A549 (cell line): Measurements from ENCODE around the gene SNU13. TPM values are rescaled to one million over a fixed set of nuclear protein-coding genes. Genes with fewer than 3 reads are reported as not detected.

Source experiments
- ATAC-seq, 2 experiments: fragments of 200-7000 bp in 1 of 2; fragments of >200 bp in 1 of 2; cut with Nextera tagmentation in 1 of 2; cut with Tn5 transposase in 1 of 2; 3 replicates each; pipeline versions ENCODE4 v1.8.0 to v1.9.1; 2018 to 2020; ENCODE audit warnings: mild to moderate bottlenecking in 1 of 2, moderate library complexity in 1 of 2
- CTCF ChIA-PET: fragments of 300-600 bp; sonication (Branson Sonifier 250); formaldehyde crosslinking; extraction: SDS; loops from one replicate; lab custom pipeline; 2021; ENCODE audit warnings: antibody characterized with exemption, inconsistent platforms; lab: Yijun Ruan, JAX
- POLR2A ChIA-PET: fragments of 350-600 bp; formaldehyde crosslinking; extraction: SDS; loops from one replicate; lab custom pipeline; 2021; ENCODE audit warnings: antibody characterized with exemption, inconsistent platforms; lab: Yijun Ruan, JAX
- DNase-seq, 2 experiments: peaks; one replicate each; pipeline versions ENCODE4 v3.0.0 to v3.0.0-alpha.2; 2011 to 2016; ENCODE audit warnings: low read depth in 1 of 2, low spot score in 1 of 2
- FAIRE-seq: peaks from 2 replicates; lab custom pipeline; 2011; peaks lifted over from hg19 to GRCh38; lab: Jason Lieb, UNC
- H3K27ac ChIP-seq, 2 experiments: fragments of >200 bp; sonication (Bioruptor Twin); formaldehyde crosslinking; 3 replicates each; pipeline ENCODE4 v1.5.1; 2016 to 2017
- H3K4me1 ChIP-seq: fragments of >200 bp; sonication (Bioruptor Twin); formaldehyde crosslinking; 3 replicates; pipeline ENCODE4 v1.6.1; 2016
- H3K4me2 ChIP-seq: fragments of >200 bp; sonication (Bioruptor Twin); formaldehyde crosslinking; 3 replicates; pipeline ENCODE4 v1.6.1; 2016
- H3K4me3 ChIP-seq: fragments of >200 bp; sonication (Bioruptor Twin); formaldehyde crosslinking; 3 replicates; pipeline ENCODE4 v1.5.1; 2016
- H3K9me3 ChIP-seq: fragments of >200 bp; sonication (Bioruptor Twin); formaldehyde crosslinking; 3 replicates; pipeline ENCODE4 v1.6.1; 2016
- BHLHE40 ChIP-seq: IDR thresholded peaks from 2 replicates; pipeline ENCODE4 v1.6.1; 2012; ENCODE audit warnings: low read depth, low read length, inconsistent platforms
- CEBPB ChIP-seq, 2 experiments: fragments of >200 bp in 1 of 2; sonication (Bioruptor Twin) in 1 of 2; formaldehyde crosslinking in 1 of 2; IDR thresholded peaks; 2 replicates each; pipeline ENCODE4 v1.6.1; 2012 to 2016
- CHD2 ChIP-seq: fragments of 150-350 bp; IDR thresholded peaks from 2 replicates; pipeline ENCODE4 v1.6.1; 2014; ENCODE audit warnings: low read length; ENCODE audit not compliant: partially characterized antibody
- EP300 ChIP-seq, 2 experiments: fragments of >200 bp; sonication (Bioruptor Twin); formaldehyde crosslinking; IDR thresholded peaks; 2 replicates in 1 of 2; 3 replicates in 1 of 2; pipeline ENCODE4 v1.6.1; 2016 to 2017
- ESRRA ChIP-seq: fragments of 150-350 bp; IDR thresholded peaks from 2 replicates; pipeline ENCODE4 v1.6.1; 2014; ENCODE audit warnings: mild to moderate bottlenecking, low read length, borderline replicate concordance
- FOSB ChIP-seq: fragments of 250-450 bp; sonication (Bioruptor Pico); IDR thresholded peaks from 2 replicates; pipeline ENCODE4 v1.5.0; 2020; ENCODE audit warnings: mild to moderate bottlenecking, moderate library complexity
- FOSL2 ChIP-seq, 2 experiments: fragments of 450-650 bp in 1 of 2; fragments of >200 bp in 1 of 2; sonication (Bioruptor Twin) in 1 of 2; formaldehyde crosslinking; IDR thresholded peaks; 2 replicates each; pipeline versions ENCODE4 v1.5.0 to v1.6.1; 2016 to 2020; ENCODE audit warnings: mild to moderate bottlenecking in 1 of 2, moderate library complexity in 1 of 2
- GATA3 ChIP-seq: IDR thresholded peaks from 2 replicates; pipeline ENCODE4 v1.6.1; 2012; ENCODE audit warnings: borderline replicate concordance
- HOXA7 ChIP-seq: fragments of 250-450 bp; sonication (Bioruptor Pico); IDR thresholded peaks from 2 replicates; pipeline ENCODE4 v1.5.0; 2020; ENCODE audit warnings: mild to moderate bottlenecking, moderate library complexity
- KDM5A ChIP-seq: fragments of 200-600 bp; sonication (generic); IDR thresholded peaks from 2 replicates; pipeline ENCODE4 v1.6.1; 2016; ENCODE audit warnings: antibody characterized with exemption, mild to moderate bottlenecking
- MAZ ChIP-seq: fragments of 150-350 bp; IDR thresholded peaks from 2 replicates; pipeline ENCODE4 v1.6.1; 2014; ENCODE audit warnings: antibody characterized with exemption, low read depth, low read length, borderline replicate concordance
- NFE2L2 ChIP-seq: fragments of 150-350 bp; conservative IDR thresholded peaks from 2 replicates; pipeline ENCODE4 v1.6.1; 2014; ENCODE audit warnings: low read length
- NR3C1 ChIP-seq: fragments of >200 bp; sonication (Bioruptor Twin); formaldehyde crosslinking; IDR thresholded peaks from 3 replicates; pipeline ENCODE4 v1.6.1; 2017
- PHF8 ChIP-seq: fragments of 200-600 bp; sonication (generic); IDR thresholded peaks from 2 replicates; pipeline ENCODE4 v1.6.1; 2016; ENCODE audit warnings: low read depth, mild to moderate bottlenecking, antibody characterized with exemption, moderate library complexity, borderline replicate concordance
- POLR2A ChIP-seq: IDR thresholded peaks from 2 replicates; pipeline ENCODE4 v1.6.1; 2012; ENCODE audit warnings: mild to moderate bottlenecking, low read length
- RNF2 ChIP-seq: fragments of 200-600 bp; sonication (generic); IDR thresholded peaks from 2 replicates; pipeline ENCODE4 v1.6.1; 2016; ENCODE audit warnings: low read depth, mild to moderate bottlenecking, antibody characterized with exemption, moderate library complexity, borderline replicate concordance
- SMC3 ChIP-seq: fragments of >200 bp; sonication (Bioruptor Twin); formaldehyde crosslinking; IDR thresholded peaks from 3 replicates; pipeline ENCODE4 v1.6.1; 2018; ENCODE audit warnings: inconsistent platforms
- TFCP2L1 ChIP-seq: fragments of 250-450 bp; sonication (Bioruptor Pico); IDR thresholded peaks from 2 replicates; pipeline ENCODE4 v1.5.0; 2021; ENCODE audit warnings: mild to moderate bottlenecking
- TP53 ChIP-seq: fragments of 250-450 bp; sonication (Bioruptor Pico); IDR thresholded peaks from 2 replicates; pipeline ENCODE4 v1.5.0; 2021; ENCODE audit warnings: mild to moderate bottlenecking, moderate library complexity
- WGBS: methylation state at CpG from one replicate; pipeline ENCODE4 v1.1.6; 2017; ENCODE audit errors: missing lambda C conversion rate; 5-methylcytosine and 5-hydroxymethylcytosine counted together
- polyA plus RNA-seq, 4 experiments: library from polyadenylated mRNA; depleted of rRNA in 3 of 4; stranded (reverse); fragments of >200 nt; fragmentation: RNase III in 1 of 4; extraction: RNeasy Plus Mini Kit Qiagen cat#74134 plus additional on column Dnase treatment in 1 of 4; gene quantifications; 2 replicates in 3 of 4; 3 replicates in 1 of 4; pipeline ENCODE4 v1.2.3, GENCODE V29; 2011 to 2017
- TF ChIP-seq, protein P1 (sequence below): fragments of >200 bp; sonication (Bioruptor Twin); formaldehyde crosslinking; IDR thresholded peaks from 3 replicates; pipeline ENCODE4 v1.6.1; 2016
- TF ChIP-seq, protein P2 (sequence below): fragments of 250-450 bp; sonication (Bioruptor Pico); IDR thresholded peaks from 2 replicates; pipeline ENCODE4 v1.5.0; 2020; ENCODE audit warnings: low read depth, mild to moderate bottlenecking, moderate library complexity
- TF ChIP-seq, protein P3 (sequence below): fragments of 450-650 bp; IDR thresholded peaks from 2 replicates; pipeline ENCODE4 v1.6.1; 2014; ENCODE audit warnings: antibody characterized with exemption

The SNU13 gene
- polyA plus RNA-seq, 2 of the 4 experiments (the other 2 are of a cell fraction) = 92.2 to 118 TPM

DNA sequence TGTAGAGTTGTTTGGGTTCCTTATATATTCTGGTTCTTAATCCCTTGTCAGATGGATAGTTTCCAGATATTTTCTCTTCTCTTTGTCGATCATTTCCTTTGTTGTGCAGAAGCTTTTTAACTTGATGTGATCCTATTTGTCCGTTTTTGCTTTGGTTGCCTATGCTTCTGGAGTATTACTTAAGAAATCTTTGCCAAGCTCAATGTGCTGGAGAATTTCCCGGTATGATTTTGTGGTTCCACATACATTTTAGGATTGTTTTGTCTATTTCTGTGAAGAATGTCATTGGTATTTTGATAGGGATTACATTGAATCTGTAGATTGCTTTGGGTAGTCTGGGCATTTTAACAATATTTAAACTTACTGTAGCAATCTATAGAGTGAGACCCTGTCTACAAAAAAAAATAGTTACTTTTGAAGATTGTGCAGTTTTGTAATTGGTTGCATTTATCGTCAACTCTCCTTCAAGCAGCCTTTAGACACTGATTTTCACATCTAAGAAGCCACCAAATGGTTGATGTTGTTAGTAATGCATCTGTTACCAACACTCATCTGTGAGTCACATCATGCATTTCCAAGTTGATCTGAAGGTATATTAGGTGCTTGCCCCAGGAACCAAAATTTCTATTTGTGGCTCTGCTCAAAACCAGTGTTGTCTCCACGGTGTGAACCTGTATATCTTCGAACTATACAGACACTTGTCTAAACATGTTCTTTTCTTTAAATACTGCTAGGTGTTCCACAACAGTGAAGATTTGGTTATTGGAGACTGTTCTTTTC lies 46.1 kb downstream of the SNU13 start:
- peaks cover 18% of the 10 kb centered on the region for H3K4me1 ChIP-seq
- no peak for ATAC-seq
- no peak for FAIRE-seq
- WGBS = 95% methylated on average over 6 of the region's 6 CpGs
- TF ChIP-seq, protein P1, sequence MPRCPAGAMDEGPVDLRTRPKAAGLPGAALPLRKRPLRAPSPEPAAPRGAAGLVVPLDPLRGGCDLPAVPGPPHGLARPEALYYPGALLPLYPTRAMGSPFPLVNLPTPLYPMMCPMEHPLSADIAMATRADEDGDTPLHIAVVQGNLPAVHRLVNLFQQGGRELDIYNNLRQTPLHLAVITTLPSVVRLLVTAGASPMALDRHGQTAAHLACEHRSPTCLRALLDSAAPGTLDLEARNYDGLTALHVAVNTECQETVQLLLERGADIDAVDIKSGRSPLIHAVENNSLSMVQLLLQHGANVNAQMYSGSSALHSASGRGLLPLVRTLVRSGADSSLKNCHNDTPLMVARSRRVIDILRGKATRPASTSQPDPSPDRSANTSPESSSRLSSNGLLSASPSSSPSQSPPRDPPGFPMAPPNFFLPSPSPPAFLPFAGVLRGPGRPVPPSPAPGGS = no peak
- no peak for TF ChIP-seq NR3C1
- TF ChIP-seq MAZ = no peak
- TF ChIP-seq, protein P2, sequence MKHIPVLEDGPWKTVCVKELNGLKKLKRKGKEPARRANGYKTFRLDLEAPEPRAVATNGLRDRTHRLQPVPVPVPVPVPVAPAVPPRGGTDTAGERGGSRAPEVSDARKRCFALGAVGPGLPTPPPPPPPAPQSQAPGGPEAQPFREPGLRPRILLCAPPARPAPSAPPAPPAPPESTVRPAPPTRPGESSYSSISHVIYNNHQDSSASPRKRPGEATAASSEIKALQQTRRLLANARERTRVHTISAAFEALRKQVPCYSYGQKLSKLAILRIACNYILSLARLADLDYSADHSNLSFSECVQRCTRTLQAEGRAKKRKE (CRISPR knock-in tag) = no peak
- TF ChIP-seq CEBPB (IDR thresholded peaks at IDR 0.05) = no peak
- no peak for TF ChIP-seq TP53 (CRISPR knock-in tag)
- TF ChIP-seq EP300 (IDR thresholded peaks at IDR 0.05) = no peak
- no peak for TF ChIP-seq NFE2L2
- TF ChIP-seq FOSB (CRISPR knock-in tag) = no peak
- TF ChIP-seq SMC3 = no peak
- H3K9me3 ChIP-seq = no peaks in the 10 kb centered on the region
- H3K27ac ChIP-seq = no peak overlapping the region
- H3K4me2 ChIP-seq = no peak overlapping the region
- ChIA-PET CTCF (no interaction called here), POLR2A (no interaction called here)
- no peak overlapping the region for H3K4me3 ChIP-seq
- no peak for DNase-seq

DNA sequence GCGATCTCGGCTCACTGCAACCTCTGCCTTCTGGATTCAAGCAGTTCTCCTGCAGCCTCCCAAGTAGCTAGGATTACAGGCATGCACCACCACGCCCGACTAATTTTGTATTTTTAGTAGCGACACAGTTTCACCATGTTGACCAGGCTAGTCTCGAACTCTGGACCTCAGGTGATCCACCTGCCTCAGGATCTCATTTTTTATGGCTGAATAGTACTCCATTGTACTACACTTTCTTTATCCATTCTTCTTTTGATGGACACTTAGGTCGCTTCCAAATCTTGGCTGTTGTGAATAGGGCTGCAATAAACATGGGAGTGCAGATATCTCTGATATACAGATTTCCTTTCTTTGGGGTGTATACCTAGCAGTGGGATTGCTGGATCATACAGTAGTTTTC lies 46.8 kb downstream of the SNU13 start:
- Histone ChIP-seq H3K4me1 (peaks cover 24% of the 10 kb centered on the region), H3K9me3 (no peaks in the 10 kb centered on the region)
- POLR2A ChIA-PET = no interaction called here
- TF ChIP-seq POLR2A = no peak
- no peak for TF ChIP-seq PHF8
- TF ChIP-seq SMC3 = no peak
- TF ChIP-seq KDM5A = no peak
- TF ChIP-seq ESRRA = no peak
- no peak for TF ChIP-seq CEBPB (IDR thresholded peaks at IDR 0.05)
- TF ChIP-seq, protein P3, sequence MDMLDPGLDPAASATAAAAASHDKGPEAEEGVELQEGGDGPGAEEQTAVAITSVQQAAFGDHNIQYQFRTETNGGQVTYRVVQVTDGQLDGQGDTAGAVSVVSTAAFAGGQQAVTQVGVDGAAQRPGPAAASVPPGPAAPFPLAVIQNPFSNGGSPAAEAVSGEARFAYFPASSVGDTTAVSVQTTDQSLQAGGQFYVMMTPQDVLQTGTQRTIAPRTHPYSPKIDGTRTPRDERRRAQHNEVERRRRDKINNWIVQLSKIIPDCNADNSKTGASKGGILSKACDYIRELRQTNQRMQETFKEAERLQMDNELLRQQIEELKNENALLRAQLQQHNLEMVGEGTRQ = no peak
- no peak for TF ChIP-seq BHLHE40
- no peak for TF ChIP-seq CHD2
- TF ChIP-seq, protein P2 (CRISPR knock-in tag) = no peak
- TF ChIP-seq, all 56 proteins: peak for 0
- ATAC-seq (no peak), FAIRE-seq (no peak), DNase-seq (no peak)
- WGBS = 96% methylated on average over 7 of the region's 7 CpGs
- CTCF ChIA-PET = interaction anchor here (2.2 kb wide), 1 partner anchor 12 kb away, joined by 8 read pairs; no protein-coding TSS in a partner anchor
- Histone ChIP-seq H3K27ac (no peak overlapping the region), H3K4me3 (no peak overlapping the region), H3K4me2 (no peak overlapping the region)

DNA sequence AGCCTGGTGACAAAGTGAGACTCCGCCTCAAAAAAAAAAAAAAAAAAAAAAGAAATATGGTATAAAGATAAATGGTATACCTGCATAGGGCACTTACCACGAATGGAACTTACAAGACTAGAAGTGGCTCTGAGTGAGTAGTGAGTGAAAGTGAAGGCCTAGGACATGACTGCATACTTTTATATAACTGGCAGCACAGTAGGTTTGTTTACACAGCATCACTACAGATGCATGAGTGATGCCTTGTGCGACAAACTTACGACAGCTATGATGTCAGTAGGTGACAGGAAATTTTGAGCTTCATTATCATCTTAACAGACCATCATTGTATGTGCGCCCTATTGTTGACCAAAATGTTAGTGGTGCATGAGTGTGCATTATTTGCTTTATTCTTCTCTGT lies 49.9 kb downstream of the SNU13 start:
- H3K27ac ChIP-seq = peak overlapping the region; percentile 25 to 63; a peak in 4 of 6 replicates
- no peak overlapping the region for H3K4me3 ChIP-seq
- TF ChIP-seq FOSL2 (IDR thresholded peaks at IDR 0.05) = no peak
- TF ChIP-seq FOSL2 (CRISPR knock-in tag; IDR thresholded peaks at IDR 0.05) = peak; percentile 33; the same call in 1 of the 2 replicates
- no peak for TF ChIP-seq HOXA7 (CRISPR knock-in tag)
- TF ChIP-seq TFCP2L1 (CRISPR knock-in tag) = no peak
- TF ChIP-seq RNF2 = no peak
- TF ChIP-seq GATA3 = no peak
- TF ChIP-seq, all 56 proteins: peak for 1
- ATAC-seq (peak; percentile 30 to 54; a peak in 5 of 6 replicates), FAIRE-seq (no peak), DNase-seq (peak in 1 of 2 experiments; percentile 66)
- WGBS = 50% methylated on average over 5 of the region's 5 CpGs
- H3K4me1 ChIP-seq = peaks cover 37% of the 10 kb centered on the region
- CTCF ChIA-PET = interaction anchor here (0.9 to 2.6 kb wide), 4 partner anchors 16 to 95 kb away, joined by 3 to 11 read pairs (median 4); no protein-coding TSS in a partner anchor
- POLR2A ChIA-PET = interaction anchor here (0.7 kb wide), 1 partner anchor 327 kb away, joined by 6 read pairs; no protein-coding TSS in a partner anchor
- H3K9me3 ChIP-seq = no peaks in the 10 kb centered on the region
- peak overlapping the region; percentile 54 for H3K4me2 ChIP-seq
